HG03354 (cell line): ENCODE results near the gene FAM151B.

Experiments
- ATAC-seq: cut with Tn5 transposase; IDR thresholded peaks from one replicate; pipeline ENCODE4 v1.9.1; 2021; ENCODE audit warnings: mild to moderate bottlenecking; ENCODE audit not compliant: unreplicated experiment, poor library complexity, severe bottlenecking

FAM151B gene

DNA sequence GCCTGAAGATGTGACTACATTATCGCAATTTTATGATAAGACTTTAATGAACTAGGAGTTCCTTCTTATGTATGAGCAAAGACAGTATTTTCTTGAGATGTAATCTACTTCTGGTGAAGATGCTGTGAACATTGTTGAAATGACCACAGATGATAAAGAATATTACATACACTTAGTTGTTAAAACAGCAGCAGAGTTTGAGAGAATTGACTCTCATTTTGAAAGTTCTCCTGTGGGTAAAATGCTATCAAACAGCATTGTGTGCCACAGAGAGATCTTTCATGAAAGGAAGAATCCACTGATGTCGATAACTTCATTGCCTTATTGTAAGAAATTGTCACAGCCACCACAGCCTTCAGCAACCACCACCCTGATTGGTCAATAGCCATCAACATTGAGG lies 8.0 kb downstream of the FAM151B start:
- ATAC-seq: no peak

DNA sequence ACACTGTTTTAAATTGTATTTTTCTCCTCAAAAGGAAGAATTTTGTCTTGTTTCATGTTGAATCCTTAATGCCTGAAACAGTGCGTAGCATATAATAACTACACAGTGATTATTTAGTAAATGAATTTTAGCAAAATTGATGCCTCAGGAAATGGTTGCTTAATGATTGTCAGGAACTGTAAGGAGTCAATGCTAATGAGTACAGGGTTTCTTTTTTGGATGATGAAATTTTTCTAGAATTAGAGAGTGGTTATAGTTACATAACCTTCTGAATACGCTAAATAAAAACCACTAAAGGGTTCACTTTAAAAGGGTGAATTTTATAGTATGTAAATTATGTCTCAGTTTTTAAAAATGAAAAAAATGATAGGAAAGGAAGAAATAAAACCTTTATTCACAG lies 14.9 kb downstream of the FAM151B start:
- no peak for ATAC-seq

DNA sequence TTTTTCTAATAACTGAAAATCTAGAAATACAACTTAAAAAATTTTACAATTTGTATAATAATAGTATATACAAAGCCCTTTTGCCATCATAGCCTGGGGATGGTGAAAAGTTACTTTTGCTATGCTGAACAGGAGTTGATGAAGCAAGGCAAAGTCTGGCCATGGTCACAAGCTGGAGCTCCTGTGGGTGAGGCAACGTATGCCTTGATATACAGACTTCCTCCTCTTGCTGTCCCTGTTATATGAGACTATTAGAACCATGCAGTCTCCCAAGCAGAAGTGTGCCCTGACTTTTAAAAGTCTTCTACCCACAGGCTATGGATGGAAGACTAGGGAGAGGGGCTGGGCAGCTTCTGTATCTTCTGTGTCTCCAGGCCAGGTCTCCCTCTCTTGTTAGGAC lies 15.7 kb downstream of the FAM151B start:
- no peak for ATAC-seq

DNA sequence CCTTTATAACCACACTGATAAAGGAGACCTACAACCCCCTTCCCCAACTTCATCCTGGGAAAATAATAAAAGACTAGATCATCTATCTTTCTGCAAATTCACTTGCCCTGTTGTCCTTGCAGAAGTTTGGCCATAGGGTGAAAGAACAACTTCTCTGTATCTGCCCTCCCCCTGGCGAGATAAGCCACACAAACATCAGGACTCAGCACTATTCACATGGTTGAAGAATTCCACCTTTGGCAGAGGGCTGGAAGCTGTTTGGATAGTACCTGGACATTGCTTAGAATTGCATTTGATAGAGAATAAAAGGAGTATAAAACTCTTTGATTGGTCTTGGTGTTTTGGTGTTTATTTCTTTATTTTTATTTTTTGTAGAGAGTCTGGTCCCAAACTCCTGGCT lies 16.9 kb downstream of the FAM151B start:
- ATAC-seq: no peak

DNA sequence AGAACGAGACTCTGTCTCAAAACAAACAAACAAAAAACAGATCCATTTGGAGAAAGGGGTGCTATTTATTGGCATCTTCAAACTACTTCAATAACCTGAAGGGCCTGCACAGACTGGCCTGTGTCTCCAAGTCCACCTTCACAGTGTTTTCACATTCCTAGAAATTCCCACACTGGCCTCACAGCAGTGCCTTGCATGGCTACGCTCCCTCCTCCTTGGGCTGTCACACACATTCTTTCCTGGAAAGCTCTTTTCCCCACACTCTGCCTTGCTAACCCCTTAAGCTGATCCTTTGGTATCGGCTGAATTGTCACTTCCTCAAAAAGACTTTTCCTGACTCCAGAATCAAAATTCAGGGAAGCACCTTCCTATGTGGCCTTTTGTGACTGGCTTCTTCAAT lies 19.8 kb downstream of the FAM151B start:
- no peak for ATAC-seq

DNA sequence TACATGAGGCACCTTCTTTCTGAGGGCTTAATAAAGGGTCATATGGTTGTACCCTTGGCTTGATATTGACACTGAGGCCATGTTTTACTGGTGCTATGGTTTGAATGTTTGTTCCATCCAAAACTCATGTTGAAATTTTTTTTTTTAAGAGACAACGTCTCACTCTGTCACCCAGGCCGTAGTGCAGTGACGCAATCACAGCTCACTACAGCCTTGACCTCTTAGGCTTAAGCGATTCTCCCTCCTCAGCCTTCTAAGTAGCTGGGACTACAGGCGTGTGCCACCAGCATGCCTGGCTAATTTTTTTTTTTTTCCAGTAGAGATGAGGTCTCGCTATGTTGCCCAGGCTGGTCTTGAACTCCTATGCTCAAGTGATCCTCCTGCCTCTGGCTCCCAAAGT lies 20.9 kb downstream of the FAM151B start:
- ATAC-seq: no peak

DNA sequence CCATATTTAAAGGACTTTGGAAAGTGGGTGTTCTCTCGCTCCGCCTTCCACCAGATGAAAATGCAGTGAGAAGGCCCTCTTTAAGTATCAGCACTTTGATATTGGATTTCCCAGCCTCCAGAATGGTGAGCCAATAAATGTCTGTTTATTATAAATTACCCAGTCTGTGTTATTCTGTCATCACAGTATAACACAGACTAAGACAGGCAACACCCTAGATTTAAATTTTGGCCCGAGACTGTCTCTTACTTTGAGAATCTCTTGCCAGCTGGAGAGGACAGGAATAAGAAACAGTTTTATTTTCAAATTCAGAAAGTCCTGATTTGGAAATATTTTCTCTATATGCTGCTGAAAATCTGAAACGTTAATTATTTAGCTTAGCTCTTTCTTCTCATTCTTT lies 21.5 kb downstream of the FAM151B start:
- ATAC-seq: no peak

DNA sequence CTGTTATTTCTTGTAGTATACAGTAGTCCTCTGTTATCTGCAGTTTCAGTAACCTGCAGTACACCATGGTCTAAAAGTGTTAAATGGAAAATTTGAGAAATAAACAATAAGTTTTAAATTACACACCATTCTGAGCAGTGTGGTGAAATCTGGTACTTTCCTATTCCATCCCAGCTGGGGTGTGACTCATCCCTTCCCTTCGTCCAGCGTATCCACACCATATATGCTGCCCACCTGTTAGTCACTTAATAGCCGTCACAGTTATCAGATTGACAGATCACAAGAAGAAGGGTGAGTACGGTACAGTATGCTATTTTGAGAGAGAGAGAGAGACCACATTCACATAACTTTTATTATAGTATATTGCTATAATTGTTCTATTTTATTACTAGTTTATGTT lies 28.9 kb downstream of the FAM151B start:
- peak; percentile 75 for ATAC-seq

DNA sequence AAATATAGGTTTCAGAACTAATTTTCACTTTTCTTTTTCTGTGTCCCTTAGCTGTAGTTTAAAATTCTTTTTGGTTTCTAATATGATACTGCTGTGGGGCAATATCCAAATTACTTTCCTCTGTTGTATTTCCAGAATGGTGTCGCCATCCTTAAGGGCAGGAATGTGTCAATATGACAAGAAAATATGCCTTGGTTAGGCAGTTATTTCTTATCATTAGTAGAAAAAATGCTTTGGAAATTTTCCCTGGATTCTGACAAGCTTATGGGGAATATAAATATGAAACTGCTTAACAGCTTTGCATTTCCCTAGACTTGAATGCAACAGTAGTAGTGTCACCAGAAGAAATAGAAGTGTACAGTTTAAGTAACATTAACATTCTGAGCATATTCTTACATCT lies 52.8 kb downstream of the FAM151B start:
- ATAC-seq: no peak

DNA sequence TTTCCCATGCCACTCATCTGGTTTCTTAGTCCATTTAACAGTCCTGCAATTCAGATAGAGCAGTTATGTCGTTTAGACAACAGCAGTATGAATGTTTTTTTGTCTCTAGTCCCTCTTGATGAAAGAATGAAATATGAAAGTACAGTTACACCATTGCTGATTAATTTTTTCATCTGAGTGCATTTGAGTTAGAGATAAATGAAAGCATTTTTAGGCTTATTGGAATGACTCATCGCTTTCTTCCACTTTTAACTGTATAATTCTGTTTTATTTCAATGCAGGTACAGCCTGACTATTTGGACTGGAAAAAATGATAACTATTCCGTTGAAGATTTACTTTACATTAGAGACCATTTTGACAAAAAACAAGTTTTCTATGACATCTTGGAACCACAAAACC lies 53.5 kb downstream of the FAM151B start:
- no peak for ATAC-seq

DNA sequence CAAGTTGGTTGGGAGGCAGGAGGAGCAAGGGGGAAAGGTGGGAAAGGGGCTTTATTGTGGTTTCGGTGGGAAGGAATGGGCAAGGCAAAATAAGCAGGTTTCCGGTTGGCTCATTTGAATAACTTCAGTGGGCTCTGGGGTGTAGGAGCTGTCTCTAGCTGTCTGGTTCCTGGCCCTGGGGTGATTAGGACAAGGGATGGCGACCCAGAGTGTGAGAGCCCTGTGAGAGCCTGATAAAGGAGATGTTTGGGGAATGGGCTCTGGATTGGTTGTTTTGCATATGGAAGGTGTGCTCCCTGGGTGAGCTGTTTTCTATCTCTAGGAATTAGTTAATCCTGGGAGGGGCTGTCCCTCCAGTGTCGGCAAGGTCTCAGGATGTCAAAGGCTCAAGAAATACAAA lies 66.7 kb downstream of the FAM151B start:
- no peak for ATAC-seq

DNA sequence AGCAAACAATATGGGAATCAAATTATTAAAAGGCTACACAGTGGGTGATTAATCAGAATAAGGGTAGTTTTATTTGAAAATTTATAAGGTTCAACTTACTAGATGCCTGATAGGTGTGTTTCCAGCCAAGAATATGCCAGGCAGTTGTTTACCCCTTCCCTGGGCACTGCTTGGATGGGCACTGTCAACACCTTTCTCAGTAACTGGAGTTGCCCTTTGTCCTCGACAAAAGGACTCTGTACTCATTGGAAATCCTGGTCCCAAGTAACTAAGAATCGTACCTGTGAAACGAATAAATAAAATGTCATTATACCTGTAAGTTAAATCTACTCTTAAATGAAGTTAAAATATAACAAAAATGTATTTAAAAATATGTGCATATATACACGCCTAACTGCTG lies 67.2 kb downstream of the FAM151B start:
- no peak for ATAC-seq

DNA sequence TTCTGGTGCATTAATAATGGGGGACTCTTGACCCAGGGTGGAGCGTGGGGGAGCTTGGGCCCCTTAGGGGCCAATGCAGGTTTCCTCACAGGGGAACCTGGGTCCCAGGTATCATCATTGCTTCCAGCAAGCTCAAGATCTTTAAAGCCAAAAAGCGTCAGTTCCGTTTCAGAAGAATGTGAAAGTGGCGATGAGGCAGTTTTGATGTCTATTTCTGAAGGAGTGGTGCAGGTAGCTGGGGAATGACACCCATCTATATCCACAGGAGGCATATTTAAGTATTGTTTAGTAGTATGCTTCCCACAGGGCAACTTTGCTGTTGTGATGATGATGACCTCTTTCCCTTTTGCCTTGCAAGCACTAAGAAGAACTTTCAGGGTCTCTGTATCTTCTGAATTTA lies 71.3 kb downstream of the FAM151B start:
- ATAC-seq: no peak

DNA sequence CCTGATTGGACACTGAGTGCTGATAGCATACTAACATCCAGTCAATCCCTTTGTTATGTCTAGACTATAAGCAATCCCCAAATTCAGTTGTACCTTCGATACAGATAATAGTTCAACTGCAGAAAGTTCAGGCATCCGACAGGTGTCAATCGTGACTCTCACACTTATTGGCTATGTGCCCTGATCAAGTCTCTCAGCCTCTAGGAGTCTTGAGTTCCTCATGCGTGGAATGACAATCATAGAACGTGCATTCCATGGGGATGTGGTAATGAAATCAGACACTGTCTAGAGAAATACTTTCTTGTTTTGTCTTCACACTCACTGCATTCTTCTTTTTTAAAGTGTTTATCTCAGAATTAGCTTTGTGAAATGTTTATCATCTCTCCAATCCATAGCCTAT lies 77.4 kb downstream of the FAM151B start:
- no peak for ATAC-seq

DNA sequence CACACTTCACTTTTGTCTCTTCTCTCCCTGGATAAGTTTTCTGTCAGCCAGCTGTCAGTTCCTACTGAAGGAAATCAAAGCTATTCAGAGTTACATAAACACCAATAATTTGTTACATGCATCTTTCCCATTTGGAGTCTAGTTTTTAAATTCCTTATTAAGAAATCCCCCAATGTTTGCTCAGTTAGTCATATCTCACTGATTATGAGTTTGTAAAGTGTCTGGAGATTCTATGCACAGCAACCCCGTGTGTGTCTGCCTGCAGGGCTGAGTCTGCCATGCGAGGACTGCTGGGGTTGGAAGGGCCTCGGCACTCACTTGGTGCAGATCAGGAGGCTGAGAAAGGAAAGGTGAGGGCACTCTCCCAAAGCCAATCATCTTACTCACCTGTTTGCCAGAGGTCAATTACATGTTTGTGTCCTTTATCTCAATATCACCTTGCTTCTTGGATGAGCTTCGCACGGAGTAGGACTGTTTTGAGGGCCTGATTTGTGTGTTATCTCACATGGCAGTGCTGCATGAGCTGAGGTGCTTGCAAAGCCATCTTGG lies 78.9 kb downstream of the FAM151B start:
- no peak for ATAC-seq

DNA sequence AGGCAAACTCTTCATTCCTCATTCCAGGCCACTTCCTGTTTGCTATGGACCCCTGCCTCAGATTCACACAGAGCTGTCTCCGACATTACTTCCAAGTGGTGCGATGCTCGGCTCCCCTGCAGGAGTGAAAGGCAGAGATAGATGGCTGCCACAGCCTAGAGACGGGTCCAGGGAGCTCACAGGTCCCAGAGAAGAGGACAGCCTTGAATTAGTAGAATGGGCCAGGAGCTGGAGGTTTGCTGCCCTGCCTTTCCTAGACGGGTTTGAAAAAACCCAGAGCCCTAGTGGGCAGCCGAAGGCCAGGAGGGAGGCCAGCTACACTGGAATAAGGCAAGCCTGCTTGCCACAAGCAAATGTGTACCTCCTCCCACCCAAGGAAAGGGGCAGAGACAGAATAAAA lies 80.4 kb downstream of the FAM151B start:
- no peak for ATAC-seq

DNA sequence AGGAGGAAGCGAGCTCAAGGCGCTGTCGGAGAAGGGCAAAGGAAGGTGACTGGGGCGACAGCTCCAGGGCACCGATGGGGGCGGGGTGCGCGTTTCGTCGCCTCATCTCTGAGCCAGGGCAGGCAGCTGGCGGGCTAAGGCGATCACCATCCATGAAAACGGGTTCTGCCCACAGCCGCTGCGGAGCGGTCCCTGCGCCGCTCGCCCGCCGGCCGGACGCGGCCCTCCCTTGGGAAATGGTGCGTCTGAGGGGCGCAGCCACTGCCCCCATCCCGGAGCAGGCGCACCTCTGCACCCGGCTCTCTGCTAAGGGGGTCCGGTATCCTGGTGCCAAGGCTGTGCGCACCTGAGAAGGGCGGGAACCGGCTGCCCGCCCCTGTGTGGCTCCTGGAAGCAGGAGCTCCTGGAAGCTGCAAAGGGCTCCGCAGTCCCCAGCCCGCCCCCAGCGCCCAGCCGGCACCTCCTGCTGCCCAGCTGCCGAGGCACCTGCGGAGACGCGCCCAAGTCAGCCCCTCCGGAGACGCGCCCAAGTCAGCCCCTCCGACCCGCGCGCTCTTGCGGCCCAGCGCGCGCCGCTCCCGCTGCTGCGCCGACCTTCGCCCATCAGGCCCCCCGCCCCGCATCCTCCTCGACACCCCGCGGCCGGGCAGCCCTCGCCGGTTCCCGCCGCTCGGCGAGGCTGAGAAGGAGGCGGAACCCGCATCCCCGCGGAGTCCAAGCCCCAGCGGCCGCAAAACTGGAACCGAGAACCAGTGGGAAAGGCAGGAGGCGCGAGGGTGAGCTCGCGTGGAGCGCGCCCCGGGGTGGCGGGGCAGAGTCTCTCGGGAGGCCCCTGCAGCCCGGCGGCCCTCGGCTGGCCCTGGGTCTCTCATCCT lies 81.4 kb downstream of the FAM151B start:
- peak; percentile 25 for ATAC-seq

DNA sequence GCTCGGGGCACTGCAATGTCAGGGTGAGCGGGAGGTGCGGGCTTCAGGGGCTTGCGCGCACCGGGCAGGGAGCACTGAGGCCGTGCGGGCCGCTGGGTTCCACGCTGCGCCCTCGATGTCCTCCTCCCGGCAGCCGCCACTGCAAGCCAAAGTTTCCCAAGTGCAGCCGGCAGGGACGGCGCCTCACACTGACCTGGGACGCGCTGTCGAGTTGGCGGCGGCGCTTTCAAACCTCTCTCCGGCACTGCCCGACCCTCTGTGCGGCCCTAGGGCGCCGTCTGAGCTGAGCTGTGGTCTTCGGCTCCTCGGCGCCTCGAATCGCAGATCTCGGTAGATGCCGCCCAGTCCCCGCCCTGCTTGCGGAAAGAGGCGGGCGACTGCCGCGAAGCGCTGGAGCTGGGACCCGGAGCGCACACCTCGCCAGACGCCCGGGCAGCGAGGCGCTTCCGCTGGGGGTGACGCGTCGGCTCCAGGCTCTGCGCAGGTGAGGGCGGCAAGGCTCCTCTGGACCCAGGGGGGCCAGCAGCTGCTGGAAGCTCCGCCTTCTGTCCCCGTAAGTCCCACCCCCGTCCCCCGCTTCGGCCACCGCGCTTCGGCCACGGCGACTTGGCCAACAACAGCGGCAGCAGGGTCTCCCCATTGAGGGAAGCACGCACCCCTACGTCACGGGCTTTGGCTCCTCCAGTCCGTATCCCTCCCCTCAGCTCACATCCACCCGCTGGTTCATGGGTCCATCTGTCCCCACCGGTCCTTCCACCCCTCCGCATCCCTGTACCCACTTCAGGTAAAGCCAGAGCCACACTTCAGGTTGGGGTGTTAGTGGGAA lies 82.3 kb downstream of the FAM151B start, which contains the start of gene ANKRD34B:
Gene ANKRD34B (minus strand): TSS at position 320 of the 826 bp plus-strand sequence. CDS start 10,261 bp downstream, outside the sequence.
- ATAC-seq: peak; percentile 52

DNA sequence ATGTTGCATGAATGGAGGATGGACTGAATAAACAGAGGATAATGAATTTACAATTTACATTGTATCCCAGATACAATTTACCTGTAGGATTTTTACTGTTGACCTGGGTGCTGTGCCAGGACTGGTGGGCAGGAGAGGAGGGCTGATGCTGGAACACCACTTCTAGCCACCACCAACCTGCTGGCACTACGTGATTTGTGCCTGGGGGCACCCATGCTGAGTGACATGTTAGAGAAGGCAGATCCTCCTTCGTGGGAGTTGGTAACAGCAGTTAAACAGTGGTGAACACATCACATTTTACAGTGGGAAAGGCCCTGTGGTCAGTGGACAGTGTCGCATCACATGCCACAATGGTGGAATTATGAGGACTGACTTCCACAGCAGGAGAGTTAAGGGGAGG lies 85.2 kb downstream of the FAM151B start:
- ATAC-seq: no peak

DNA sequence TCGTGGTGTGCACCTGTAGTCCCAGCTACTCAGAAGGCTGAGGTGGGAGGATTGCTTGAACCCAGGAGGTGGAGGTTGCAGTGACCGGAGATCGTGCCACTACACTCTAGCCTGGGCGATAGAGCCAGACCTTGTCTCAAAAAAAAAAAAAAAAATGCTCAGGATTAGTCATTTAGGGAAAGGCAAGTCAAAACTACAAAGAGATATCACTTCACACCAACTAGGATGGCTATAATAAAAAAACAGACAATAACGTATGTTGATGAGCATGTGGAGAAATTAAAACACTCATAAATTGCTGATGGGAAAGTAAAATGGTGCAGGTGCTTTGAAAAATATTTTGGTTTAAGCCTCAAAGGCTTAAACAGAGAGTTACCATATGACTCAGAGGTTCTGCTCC lies 88.5 kb downstream of the FAM151B start:
- no peak for ATAC-seq

DNA sequence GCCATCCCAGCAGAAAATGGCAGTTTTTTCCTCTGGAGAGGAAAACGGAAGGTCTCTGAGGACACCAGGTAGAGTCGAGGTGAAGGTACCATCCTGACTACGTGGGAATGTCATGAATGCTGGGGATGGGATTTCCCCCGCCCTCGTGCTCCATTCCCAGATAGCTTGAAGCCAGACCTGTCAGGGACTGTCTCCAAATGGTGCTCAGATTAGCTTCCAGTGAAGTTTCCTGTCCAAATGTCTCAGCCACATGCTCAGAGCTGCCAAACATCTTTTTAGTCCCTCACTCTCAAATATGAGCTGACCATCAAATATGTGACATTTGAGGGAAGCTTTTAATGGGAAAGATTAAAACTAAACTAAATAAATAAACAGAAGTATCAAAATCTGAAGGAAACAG lies 89.8 kb downstream of the FAM151B start:
- no peak for ATAC-seq
